H9 (cell line): ENCODE data around the gene TMEM163. TPM values are rescaled to one million over a fixed set of nuclear protein-coding genes. Genes with fewer than 3 reads are reported as not detected.

Source experiments
- DNase-seq: peaks from one replicate; pipeline ENCODE4 v3.0.0-alpha.2; 2017
- H2AFZ ChIP-seq: one replicate; pipeline ENCODE4 v1.6.1; 2013; ENCODE audit warnings: mild to moderate bottlenecking, low read length, control low read depth, moderate library complexity
- H2AK5ac ChIP-seq: 2 replicates; pipeline ENCODE4 v1.6.1; 2013; ENCODE audit warnings: low read length, control low read depth, mixed read lengths; ENCODE audit not compliant: insufficient read length
- H2BK120ac ChIP-seq: one replicate; pipeline ENCODE4 v1.6.1; 2013; ENCODE audit warnings: low read depth, mild to moderate bottlenecking, low read length, control low read depth, inconsistent platforms; ENCODE audit not compliant: poor library complexity, severe bottlenecking
- H2BK12ac ChIP-seq: 2 replicates; pipeline ENCODE4 v1.6.1; 2013; ENCODE audit warnings: low read length, control low read depth, mixed read lengths, low read depth; ENCODE audit not compliant: insufficient read length
- H2BK15ac ChIP-seq: 2 replicates; pipeline ENCODE4 v1.6.1; 2013; ENCODE audit warnings: low read depth, low read length, control low read depth
- H2BK20ac ChIP-seq: one replicate; pipeline ENCODE4 v1.6.1; 2013; ENCODE audit warnings: low read depth, mild to moderate bottlenecking, low read length, control low read depth, inconsistent platforms; ENCODE audit not compliant: poor library complexity, severe bottlenecking
- H2BK5ac ChIP-seq: 2 replicates; pipeline ENCODE4 v1.6.1; 2013; ENCODE audit warnings: low read length, control low read depth, mixed read lengths; ENCODE audit not compliant: insufficient read length
- H3K14ac ChIP-seq: 2 replicates; pipeline ENCODE4 v1.6.1; 2013; ENCODE audit warnings: low read length, control low read depth; ENCODE audit not compliant: insufficient read depth
- H3K18ac ChIP-seq: 2 replicates; pipeline ENCODE4 v1.6.1; 2013; ENCODE audit warnings: low read depth, mild to moderate bottlenecking, mixed read lengths, low read length, control low read depth; ENCODE audit not compliant: insufficient read length
- H3K23ac ChIP-seq: 2 replicates; pipeline ENCODE4 v1.6.1; 2013; ENCODE audit warnings: low read length, control low read depth, mixed read lengths, low read depth; ENCODE audit not compliant: insufficient read length
- H3K23me2 ChIP-seq: 2 replicates; pipeline ENCODE4 v1.6.1; 2013; ENCODE audit warnings: low read depth, mild to moderate bottlenecking, mixed read lengths, low read length, control low read depth; ENCODE audit not compliant: insufficient read length, poor library complexity, severe bottlenecking
- H3K27ac ChIP-seq: 2 replicates; pipeline ENCODE4 v1.5.1; 2013; ENCODE audit warnings: low read length, control low read depth, mixed read lengths, low read depth; ENCODE audit not compliant: insufficient read length
- H3K27me3 ChIP-seq: 2 replicates; pipeline ENCODE4 v1.6.1; 2013; ENCODE audit warnings: low read length, control low read depth, inconsistent platforms; ENCODE audit not compliant: insufficient read depth
- H3K4ac ChIP-seq: 2 replicates; pipeline ENCODE4 v1.6.1; 2013; ENCODE audit warnings: low read depth, mild to moderate bottlenecking, control low read depth, inconsistent platforms, low read length, moderate library complexity
- H3K4me1 ChIP-seq: 2 replicates; pipeline ENCODE4 v1.6.1; 2013; ENCODE audit warnings: low read length, control low read depth, inconsistent platforms; ENCODE audit not compliant: insufficient read depth
- H3K4me2 ChIP-seq: 2 replicates; pipeline ENCODE4 v1.6.1; 2013; ENCODE audit warnings: low read length, control low read depth, mixed read lengths; ENCODE audit not compliant: insufficient read length, insufficient read depth
- H3K56ac ChIP-seq: 2 replicates; pipeline ENCODE4 v1.6.1; 2013; ENCODE audit warnings: low read depth, mild to moderate bottlenecking, mixed read lengths, low read length, control low read depth; ENCODE audit not compliant: insufficient read length
- H3K79me1 ChIP-seq: 2 replicates; pipeline ENCODE4 v1.6.1; 2013; ENCODE audit warnings: low read depth, mild to moderate bottlenecking, moderate library complexity, low read length, control low read depth, inconsistent platforms; ENCODE audit not compliant: insufficient read depth, poor library complexity, severe bottlenecking
- H3K79me2 ChIP-seq: 2 replicates; pipeline ENCODE4 v1.6.1; 2013; ENCODE audit warnings: low read length, control low read depth, inconsistent platforms; ENCODE audit not compliant: insufficient read depth
- H3K9ac ChIP-seq: 2 replicates; pipeline ENCODE4 v1.6.1; 2013; ENCODE audit warnings: low read length, control low read depth, mixed read lengths; ENCODE audit not compliant: insufficient read length; ENCODE audit errors: extremely low read depth
- H3K9me3 ChIP-seq: one replicate; pipeline ENCODE4 v1.6.1; 2013; ENCODE audit warnings: low read depth, low read length, inconsistent platforms; ENCODE audit not compliant: control insufficient read depth
- H3T11ph ChIP-seq: one replicate; pipeline ENCODE4 v1.6.1; 2013; ENCODE audit warnings: mild to moderate bottlenecking, low read length, control low read depth, inconsistent platforms
- H4K20me1 ChIP-seq: one replicate; pipeline ENCODE4 v1.6.1; 2013; ENCODE audit not compliant: control insufficient read depth, insufficient read length, insufficient read depth
- H4K5ac ChIP-seq: 2 replicates; pipeline ENCODE4 v1.6.1; 2013; ENCODE audit warnings: low read depth, mild to moderate bottlenecking, mixed read lengths, low read length, control low read depth; ENCODE audit not compliant: insufficient read length
- H4K8ac ChIP-seq: replicated peaks from 2 replicates; pipeline ENCODE4 v1.6.1; 2013; ENCODE audit warnings: low read length, control low read depth, mixed read lengths, low read depth; ENCODE audit not compliant: insufficient read length
- H4K91ac ChIP-seq: 2 replicates; pipeline ENCODE4 v1.6.1; 2013; ENCODE audit warnings: low read depth, mild to moderate bottlenecking, moderate library complexity, mixed read lengths, low read length, control low read depth; ENCODE audit not compliant: insufficient read length
- H3K27ac Mint-ChIP-seq, 3 experiments: 2 replicates in 2 of 3; 3 replicates in 1 of 3; pipeline ENCODE4 v1.8.0; 2020 to 2021; ENCODE audit warnings: mixed read lengths in 3 of 3, mild to moderate bottlenecking in 1 of 3, moderate library complexity in 1 of 3
- H3K27me3 Mint-ChIP-seq: 2 replicates; pipeline ENCODE4 v1.8.0; 2021; ENCODE audit warnings: low read depth, mild to moderate bottlenecking, moderate library complexity, mixed read lengths
- H3K36me3 Mint-ChIP-seq, 3 experiments: 2 replicates in 2 of 3; 3 replicates in 1 of 3; pipeline ENCODE4 v1.8.0; 2020 to 2021; ENCODE audit warnings: low read depth in 3 of 3, mixed read lengths in 3 of 3; ENCODE audit not compliant: insufficient read depth in 1 of 3
- H3K4me1 Mint-ChIP-seq, 2 experiments: 2 replicates each; pipeline ENCODE4 v1.8.0; 2020; ENCODE audit warnings: mixed read lengths in 2 of 2
- H3K4me3 Mint-ChIP-seq, 2 experiments: 2 replicates in 1 of 2; 3 replicates in 1 of 2; pipeline ENCODE4 v1.8.0; 2020 to 2021; ENCODE audit warnings: mild to moderate bottlenecking in 2 of 2, mixed read lengths in 2 of 2, moderate library complexity in 1 of 2
- H3K9me3 Mint-ChIP-seq, 2 experiments: 2 replicates in 1 of 2; 3 replicates in 1 of 2; pipeline ENCODE4 v1.8.0; 2020; ENCODE audit warnings: mild to moderate bottlenecking in 2 of 2, mixed read lengths in 2 of 2, moderate library complexity in 1 of 2
- CTCF ChIP-seq: fragments of 200-600 bp; sonication (generic); conservative IDR thresholded peaks from 3 replicates; pipeline ENCODE4 v1.8.0; 2021; ENCODE audit warnings: antibody characterized with exemption, mild to moderate bottlenecking
- WGBS: extraction: QIAGEN DNeasy Blood & Tissue Kit; methylation state at CpG from one replicate; pipeline ENCODE4 v1.1.7; 2013; ENCODE audit warnings: missing lambda C conversion rate, low lambda C conversion rate, mixed read lengths; ENCODE audit not compliant: insufficient read length; ENCODE audit errors: extremely low coverage; 5-methylcytosine and 5-hydroxymethylcytosine counted together
- total RNA-seq: library from RNA; stranded (reverse); gene quantifications from 2 replicates; pipeline ENCODE4 v1.2.1, GENCODE V29; 2021

TMEM163 gene
- total RNA-seq, 1 experiment from 2014 or later, result 0.39 TPM

- Histone ChIP-seq H4K91ac (no peak overlapping the region), H3K27ac (no peak overlapping the region), H3K23ac (no peak overlapping the region), H2BK120ac (no peak overlapping the region), H3K4ac (no peak overlapping the region), H3K9me3 (no peaks in the 10 kb centered on the region), H3K79me1 (no peaks in the 10 kb centered on the region), H3K56ac (no peak overlapping the region), H2BK5ac (no peak overlapping the region), H4K8ac (no peak overlapping the region), H2BK20ac (no peak overlapping the region), H3K4me1 (peaks cover 3% of the 10 kb centered on the region; the same call in 1 of the 2 replicates), H3K9ac (no peak overlapping the region), H3K79me2 (no peaks in the 10 kb centered on the region; the same call in 1 of the 2 replicates), H3K27me3 (no peaks in the 10 kb centered on the region), H2BK15ac (no peak overlapping the region), H2AFZ (no peak overlapping the region), H2AK5ac (no peak overlapping the region), H3T11ph (no peak overlapping the region), H2BK12ac (no peak overlapping the region), H3K4me2 (no peak overlapping the region), H4K5ac (no peak overlapping the region), H3K18ac (no peak overlapping the region), H4K20me1 (no peaks in the 10 kb centered on the region), H3K14ac (no peak overlapping the region), H3K23me2 (no peaks in the 10 kb centered on the region)
- Mint-ChIP-seq H3K4me3 (no peak overlapping the region), H3K27me3 (peaks cover 11% of the 10 kb centered on the region), H3K9me3 (peaks cover 0 to 2% of the 10 kb centered on the region in 2 experiments; a peak in 2 of 5 replicates), H3K36me3 (no peaks in the 10 kb centered on the region; a peak in 1 of 7 replicates), H3K4me1 (peaks cover 11 to 15% of the 10 kb centered on the region in 2 experiments), H3K27ac (no peak overlapping the region)
- DNase-seq, result no peak
- no peak for TF ChIP-seq CTCF
- WGBS, result no CpG with 5 or more reads among the region's 7 CpGs
Observed at GRCh38 chr2:134668821-134669220, 50.0 kb downstream of the TMEM163 start.
